Measurements from ENCODE around the gene TAPBPL. TPM values are rescaled to one million over a fixed set of nuclear protein-coding genes. Genes with fewer than 3 reads are reported as not detected.

TAPBPL gene
- total RNA-seq, 1 donor from 2014 or later: 16.4 TPM

DNA sequence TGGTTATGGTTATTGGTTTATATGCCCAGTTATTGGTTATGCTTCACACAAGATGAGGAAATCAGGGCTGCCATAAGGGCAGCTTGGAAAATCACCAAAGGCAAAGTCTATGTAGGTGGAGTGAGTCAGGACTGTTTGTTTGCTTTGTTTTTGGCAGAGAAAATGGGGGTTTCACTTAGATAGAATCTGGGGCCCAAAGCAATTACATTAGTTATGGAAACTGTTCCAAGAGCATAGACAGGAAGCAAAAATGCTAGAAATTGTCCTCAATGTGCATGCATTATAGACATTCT lies 16.4 kb downstream of the TAPBPL start:
- H3K4me3 ChIP-seq: no peak overlapping the region
- intact Hi-C loops (cut with micrococcal nuclease): no loop called here
- DNase-seq: no peak
- H3K27me3 ChIP-seq (ENCODE audit: low read depth): no peaks in the 10 kb centered on the region
- TF ChIP-seq, protein P1, sequence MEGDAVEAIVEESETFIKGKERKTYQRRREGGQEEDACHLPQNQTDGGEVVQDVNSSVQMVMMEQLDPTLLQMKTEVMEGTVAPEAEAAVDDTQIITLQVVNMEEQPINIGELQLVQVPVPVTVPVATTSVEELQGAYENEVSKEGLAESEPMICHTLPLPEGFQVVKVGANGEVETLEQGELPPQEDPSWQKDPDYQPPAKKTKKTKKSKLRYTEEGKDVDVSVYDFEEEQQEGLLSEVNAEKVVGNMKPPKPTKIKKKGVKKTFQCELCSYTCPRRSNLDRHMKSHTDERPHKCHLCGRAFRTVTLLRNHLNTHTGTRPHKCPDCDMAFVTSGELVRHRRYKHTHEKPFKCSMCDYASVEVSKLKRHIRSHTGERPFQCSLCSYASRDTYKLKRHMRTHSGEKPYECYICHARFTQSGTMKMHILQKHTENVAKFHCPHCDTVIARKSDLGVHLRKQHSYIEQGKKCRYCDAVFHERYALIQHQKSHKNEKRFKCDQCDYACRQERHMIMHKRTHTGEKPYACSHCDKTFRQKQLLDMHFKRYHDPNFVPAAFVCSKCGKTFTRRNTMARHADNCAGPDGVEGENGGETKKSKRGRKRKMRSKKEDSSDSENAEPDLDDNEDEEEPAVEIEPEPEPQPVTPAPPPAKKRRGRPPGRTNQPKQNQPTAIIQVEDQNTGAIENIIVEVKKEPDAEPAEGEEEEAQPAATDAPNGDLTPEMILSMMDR (IDR thresholded peaks at IDR 0.05; ENCODE audit: borderline replicate concordance): no peak
- peaks cover 30% of the 10 kb centered on the region for H3K36me3 ChIP-seq
- H3K4me1 ChIP-seq: peaks cover 35% of the 10 kb centered on the region
- no peak overlapping the region for H3K27ac ChIP-seq (replicated peaks)
- H3K9me3 ChIP-seq (replicated peaks): no peaks in the 10 kb centered on the region

DNA sequence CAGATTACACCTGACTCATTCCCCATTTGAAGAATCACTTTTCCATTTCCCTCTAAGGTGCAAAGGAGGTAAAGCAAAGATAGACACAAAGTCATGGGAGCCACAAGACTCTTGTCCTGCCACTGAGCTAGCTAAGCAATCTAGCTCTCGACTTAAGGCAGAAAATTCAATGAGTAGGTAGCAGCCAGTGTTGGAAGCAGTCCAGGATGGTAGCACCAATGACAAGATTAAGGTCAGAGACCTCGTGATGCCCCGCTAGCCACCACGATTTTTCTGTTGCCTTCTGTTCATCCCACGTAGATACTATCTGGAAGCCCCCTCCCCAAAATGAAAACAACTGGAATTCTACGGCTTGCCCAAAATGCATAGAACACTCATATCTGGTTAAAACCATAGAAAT lies 17.2 kb downstream of the TAPBPL start:
- peaks cover 23% of the 10 kb centered on the region for H3K36me3 ChIP-seq
- DNase-seq: no peak
- intact Hi-C loops (cut with micrococcal nuclease): no loop called here
- peaks cover 35% of the 10 kb centered on the region for H3K4me1 ChIP-seq
- peak overlapping the region; percentile 81 for H3K4me3 ChIP-seq
- H3K27me3 ChIP-seq (ENCODE audit: low read depth): no peaks in the 10 kb centered on the region
- no peaks in the 10 kb centered on the region for H3K9me3 ChIP-seq (replicated peaks)
- TF ChIP-seq, protein P1 (IDR thresholded peaks at IDR 0.05; ENCODE audit: borderline replicate concordance): no peak
- peak overlapping the region; percentile 92 for H3K27ac ChIP-seq (replicated peaks)

DNA sequence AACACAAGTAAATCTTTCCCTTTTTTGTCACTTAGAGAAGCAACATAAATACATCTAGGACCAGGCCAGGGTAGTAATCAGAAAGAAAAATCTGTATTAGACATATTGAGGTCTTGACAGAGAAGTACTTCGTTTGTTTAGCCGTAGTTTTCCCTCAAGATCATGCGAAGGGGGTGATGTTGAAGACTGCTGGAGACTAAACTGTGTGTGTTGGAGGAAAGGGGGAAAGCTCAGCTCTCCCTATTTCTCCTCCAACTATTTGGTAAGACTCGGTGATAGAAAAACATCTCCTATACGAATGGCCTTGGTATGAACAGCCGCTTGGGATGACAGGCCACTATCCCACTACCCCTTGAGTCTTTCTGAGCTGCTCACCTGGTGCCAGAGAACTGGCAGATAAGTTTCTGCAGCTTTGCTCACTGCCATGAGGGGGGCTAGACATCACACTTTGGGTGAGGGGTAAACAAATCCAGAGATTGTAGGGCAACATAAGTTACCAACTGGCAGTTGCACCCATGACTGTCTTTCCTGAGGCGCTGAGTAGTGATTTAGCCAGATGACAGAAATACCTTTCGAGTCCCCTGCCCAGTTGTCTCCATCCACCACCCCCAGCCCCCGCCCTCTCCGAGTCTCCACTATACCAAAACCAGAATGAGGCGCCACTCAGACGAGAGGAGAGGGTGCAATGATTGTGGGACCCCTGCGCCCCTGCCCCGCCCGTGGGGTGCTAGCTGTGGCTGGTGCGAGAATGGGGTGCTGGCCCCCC lies 17.9 kb downstream of the TAPBPL start:
- H3K27me3 ChIP-seq (ENCODE audit: low read depth): no peaks in the 10 kb centered on the region
- TF ChIP-seq, protein P1 (IDR thresholded peaks at IDR 0.05; ENCODE audit: borderline replicate concordance): no peak
- peaks cover 35% of the 10 kb centered on the region for H3K4me1 ChIP-seq
- DNase-seq: no peak
- peaks cover 16% of the 10 kb centered on the region for H3K36me3 ChIP-seq
- H3K27ac ChIP-seq (replicated peaks): peak overlapping the region; percentile 92
- peak overlapping the region; percentile 81 for H3K4me3 ChIP-seq
- intact Hi-C loops (cut with micrococcal nuclease): loop anchor here (2.0 kb wide), 1 partner anchor 47 kb away; no protein-coding TSS in a partner anchor
- no peaks in the 10 kb centered on the region for H3K9me3 ChIP-seq (replicated peaks)

DNA sequence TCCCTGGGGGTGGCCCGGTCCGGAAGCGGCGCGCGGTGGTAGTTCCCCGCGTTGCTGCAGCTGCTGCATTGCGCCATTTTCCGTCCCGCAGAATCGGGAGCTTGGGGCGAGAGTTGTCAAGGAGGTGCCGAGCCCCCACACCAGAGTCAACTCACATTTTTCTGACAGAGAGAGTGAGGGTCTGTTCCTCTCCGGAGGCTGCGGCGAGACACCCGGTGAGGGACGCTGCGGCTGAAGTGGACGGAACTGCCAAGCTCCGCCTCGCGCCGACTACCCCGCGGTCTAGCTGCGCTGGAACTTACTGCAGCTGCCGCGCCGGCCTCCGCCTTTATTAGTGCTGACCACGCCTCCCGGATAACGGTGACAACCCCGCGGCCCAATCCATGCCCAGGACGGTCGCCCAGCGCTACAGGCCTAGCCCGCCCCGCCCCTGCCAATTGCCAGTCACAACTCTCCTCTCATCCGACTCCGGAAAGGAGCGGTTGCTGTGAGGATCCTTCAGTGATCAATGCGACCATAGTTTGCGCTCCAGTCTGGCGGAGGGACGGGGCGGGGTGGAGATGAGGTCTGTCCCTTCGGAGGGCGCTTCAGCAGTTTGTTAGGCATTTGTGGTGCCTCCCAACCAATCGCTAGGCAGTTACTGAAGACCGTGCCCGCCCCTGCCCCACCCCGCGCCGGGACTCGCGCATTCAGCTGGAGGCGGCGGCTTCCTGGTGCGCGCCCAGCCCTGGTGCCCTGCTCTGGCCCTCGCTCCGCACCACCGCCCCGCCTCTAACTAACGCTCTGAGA lies 18.7 kb downstream of the TAPBPL start, which contains the start of gene VAMP1:
Gene VAMP1 (minus strand): TSS at position 303 of the 789 bp plus-strand sequence. CDS start 146 bp downstream, at position 157.
- Histone ChIP-seq H3K27me3 (ENCODE audit: low read depth) (no peaks in the 10 kb centered on the region), H3K27ac (replicated peaks) (peak within 1 kb of the TSS; percentile 92), H3K4me3 (peak within 1 kb of the TSS; percentile 81), H3K36me3 (peaks cover 11% of the 10 kb centered on the region), H3K4me1 (peaks cover 34% of the 10 kb centered on the region), H3K9me3 (replicated peaks) (no peaks in the 10 kb centered on the region)
- TF ChIP-seq, protein P1 (IDR thresholded peaks at IDR 0.05; ENCODE audit: borderline replicate concordance): peak; percentile 41
- intact Hi-C loops (cut with micrococcal nuclease): loop anchor here (2.0 kb wide), 1 partner anchor 48 kb away; no protein-coding TSS in a partner anchor
- peak; percentile 98 for DNase-seq

DNA sequence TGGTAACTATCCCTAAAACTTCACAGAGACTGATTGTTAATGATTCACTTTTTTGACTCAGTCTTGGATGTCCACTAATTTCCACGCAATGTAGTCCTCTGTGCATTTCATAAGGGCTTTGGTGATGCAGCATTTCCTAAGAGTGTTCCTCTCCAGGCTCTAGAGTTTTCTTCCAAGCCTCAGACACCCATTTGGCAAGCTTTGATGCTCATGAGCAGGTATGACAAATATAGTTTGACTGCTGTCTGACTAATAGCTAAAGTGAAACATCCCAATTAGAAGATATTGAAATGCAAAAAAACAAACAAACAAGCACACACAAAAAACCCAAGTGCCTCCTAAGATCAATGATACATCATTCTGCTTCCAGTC lies 20.1 kb downstream of the TAPBPL start:
- H3K27ac ChIP-seq (replicated peaks): no peak overlapping the region

More for the DNA sequence above, 20.1 kb downstream of the TAPBPL start:
- Histone ChIP-seq H3K4me3 (no peak overlapping the region), H3K9me3 (replicated peaks) (no peaks in the 10 kb centered on the region), H3K27me3 (ENCODE audit: low read depth) (no peaks in the 10 kb centered on the region), H3K36me3 (no peaks in the 10 kb centered on the region), H3K4me1 (peaks cover 30% of the 10 kb centered on the region)
- DNase-seq: no peak
- TF ChIP-seq, protein P1 (IDR thresholded peaks at IDR 0.05; ENCODE audit: borderline replicate concordance): no peak
- intact Hi-C loops (cut with micrococcal nuclease): loop anchor here (2.0 kb wide), 1 partner anchor 49 kb away; no protein-coding TSS in a partner anchor
